HepG2 (cell line): ENCODE results near the gene HNRNPM. TPM values are rescaled to one million over a fixed set of nuclear protein-coding genes. Genes with fewer than 3 reads are reported as not detected.

Experiments
- ATF7-NPFF ChIP-seq: sonication (generic); formaldehyde crosslinking; IDR thresholded peaks from 2 replicates; pipeline ENCODE4 v1.8.1; 2023; ENCODE audit warnings: mild to moderate bottlenecking, low read depth, missing genetic modification reagents, moderate library complexity
- MED13 ChIP-seq: sonication (generic); formaldehyde crosslinking; IDR thresholded peaks from 2 replicates; pipeline ENCODE4 v1.5.0; 2020; ENCODE audit warnings: missing genetic modification reagents
- NBN ChIP-seq: fragments of 450-650 bp; conservative IDR thresholded peaks from 2 replicates; pipeline ENCODE4 v1.6.1; 2017
- NR2C2 ChIP-seq: sonication (generic); formaldehyde crosslinking; IDR thresholded peaks from 2 replicates; pipeline ENCODE4 v1.4.0; 2020; ENCODE audit warnings: missing genetic modification reagents, mild to moderate bottlenecking, moderate library complexity, borderline replicate concordance
- TAF15 ChIP-seq: fragments of 200-400 bp; formaldehyde crosslinking; IDR thresholded peaks from one replicate; pipeline ENCODE4 v1.6.1; 2018; ENCODE audit warnings: mild to moderate bottlenecking, low read depth, low read length; ENCODE audit not compliant: poor library complexity, severe bottlenecking
- ZNF430 ChIP-seq: sonication (generic); formaldehyde crosslinking; IDR thresholded peaks from 2 replicates; pipeline ENCODE4 v1.9.0; 2021; ENCODE audit warnings: mild to moderate bottlenecking, missing genetic modification reagents
- ZNF556 ChIP-seq: sonication (generic); formaldehyde crosslinking; IDR thresholded peaks from 2 replicates; pipeline ENCODE4 v1.4.0; 2020; ENCODE audit warnings: mild to moderate bottlenecking, missing genetic modification reagents, borderline replicate concordance
- ZNF557 ChIP-seq: sonication (generic); formaldehyde crosslinking; IDR thresholded peaks from 2 replicates; pipeline ENCODE4 v1.4.0; 2020; ENCODE audit warnings: missing genetic modification reagents
- ZNF589 ChIP-seq: sonication (generic); formaldehyde crosslinking; conservative IDR thresholded peaks from 2 replicates; pipeline ENCODE4 v1.8.0; 2022; ENCODE audit warnings: mild to moderate bottlenecking, moderate library complexity, missing genetic modification reagents
- ZNF776 ChIP-seq: sonication (generic); formaldehyde crosslinking; IDR thresholded peaks from 2 replicates; pipeline ENCODE4 v1.4.0; 2020; ENCODE audit warnings: mild to moderate bottlenecking, missing genetic modification reagents
- ZNF788 ChIP-seq: sonication (generic); formaldehyde crosslinking; IDR thresholded peaks from 2 replicates; pipeline ENCODE4 v1.5.0; 2020; ENCODE audit warnings: mild to moderate bottlenecking, missing genetic modification reagents, borderline replicate concordance
- ZNF816 ChIP-seq: sonication (generic); formaldehyde crosslinking; IDR thresholded peaks from 2 replicates; pipeline ENCODE4 v1.8.0; 2022; ENCODE audit warnings: missing genetic modification reagents, mild to moderate bottlenecking, borderline replicate concordance
- polyA plus RNA-seq, 8 experiments: library from polyadenylated mRNA; depleted of rRNA in 3 of 8; stranded (reverse) in 7 of 8; unstranded in 1 of 8; fragments of >200 nt; fragmentation: Illumina TruSeq in 4 of 8; extraction: Trizol in 4 of 8; gene quantifications; 2 replicates each; pipeline versions ENCODE4 v1.2.1 to v1.2.3, GENCODE V29; 2011 to 2016; ENCODE audit warnings: low read depth in 4 of 8, missing spikeins in 1 of 8, mixed read lengths in 1 of 8; ENCODE audit not compliant: insufficient read depth in 1 of 8
- total RNA-seq, 5 experiments: library from RNA; depleted of rRNA; stranded (reverse); fragments of >200 nt; fragmentation: Illumina TruSeq; extraction: Trizol; gene quantifications; 2 replicates each; pipeline ENCODE4 v1.2.3, GENCODE V29; 2016; ENCODE audit warnings: low read depth in 1 of 5
- TF ChIP-seq, protein P1 (sequence below): sonication (generic); formaldehyde crosslinking; IDR thresholded peaks from 2 replicates; pipeline ENCODE4 v1.5.1; 2020; ENCODE audit warnings: missing genetic modification reagents, mild to moderate bottlenecking, borderline replicate concordance
- TF ChIP-seq, protein P2 (sequence below): sonication (generic); formaldehyde crosslinking; IDR thresholded peaks from 2 replicates; pipeline ENCODE4 v1.8.1; 2023; ENCODE audit warnings: missing genetic modification reagents, mild to moderate bottlenecking, borderline replicate concordance
- TF ChIP-seq, protein P3 (sequence below): sonication (generic); formaldehyde crosslinking; IDR thresholded peaks from 2 replicates; pipeline ENCODE4 v1.5.0; 2020; ENCODE audit warnings: missing genetic modification reagents
- TF ChIP-seq, protein P4 (sequence below): sonication (generic); formaldehyde crosslinking; IDR thresholded peaks from 2 replicates; pipeline ENCODE4 v1.4.0; 2020; ENCODE audit warnings: missing genetic modification reagents

Gene HNRNPM
- total and polyA plus RNA-seq, 2 of the 13 experiments (the other 11 are each of a cell fraction or from before 2014, with no cell fraction given), result 56.7 to 102 TPM

DNA sequence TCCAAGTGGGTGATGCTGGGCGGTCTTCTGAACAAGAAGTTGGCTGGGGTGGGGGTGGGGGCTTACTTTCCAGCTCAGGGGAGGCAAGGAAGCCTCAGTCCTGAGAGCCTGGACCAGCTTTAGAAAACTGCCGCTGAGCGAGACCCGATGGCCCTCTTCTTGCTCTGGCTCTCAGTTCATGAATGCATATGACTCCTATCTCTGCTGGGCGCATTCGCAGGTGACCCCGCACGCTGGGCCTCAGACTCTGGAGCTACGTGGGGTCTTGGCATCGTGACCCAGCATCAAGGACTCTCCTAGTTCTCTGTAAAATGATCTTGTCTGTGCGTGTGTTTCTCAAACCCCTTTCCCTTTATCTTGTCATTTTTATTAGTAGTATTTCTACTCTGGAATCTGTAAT lies 37.9 kb downstream of the HNRNPM start (continued):
- TF ChIP-seq, protein P1, sequence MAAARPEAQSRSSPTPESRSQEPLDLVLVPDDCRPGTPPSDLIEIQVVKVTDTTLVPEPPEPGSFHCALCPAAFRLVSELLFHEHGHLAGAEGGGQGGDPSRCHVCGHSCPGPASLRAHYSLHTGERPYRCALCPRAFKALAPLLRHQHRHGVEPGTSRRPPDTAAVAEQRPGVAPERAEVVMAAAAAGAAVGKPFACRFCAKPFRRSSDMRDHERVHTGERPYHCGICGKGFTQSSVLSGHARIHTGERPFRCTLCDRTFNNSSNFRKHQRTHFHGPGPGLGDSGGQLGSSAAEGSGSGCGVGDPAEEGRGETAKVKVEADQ, result no peak
- no peak for TF ChIP-seq TAF15
- no peak for TF ChIP-seq ZNF556 (CRISPR knock-in tag)
- TF ChIP-seq ZNF816, result no peak
- TF ChIP-seq, protein P2, sequence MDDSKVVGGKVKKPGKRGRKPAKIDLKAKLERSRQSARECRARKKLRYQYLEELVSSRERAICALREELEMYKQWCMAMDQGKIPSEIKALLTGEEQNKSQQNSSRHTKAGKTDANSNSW (CRISPR knock-in tag), result no peak
- TF ChIP-seq NR2C2 (CRISPR knock-in tag), result no peak
- TF ChIP-seq NBN, result no peak
- TF ChIP-seq ATF7-NPFF (CRISPR knock-in tag), result no peak
- no peak for TF ChIP-seq ZNF788 (CRISPR knock-in tag)
- no peak for TF ChIP-seq MED13
- TF ChIP-seq, protein P3, sequence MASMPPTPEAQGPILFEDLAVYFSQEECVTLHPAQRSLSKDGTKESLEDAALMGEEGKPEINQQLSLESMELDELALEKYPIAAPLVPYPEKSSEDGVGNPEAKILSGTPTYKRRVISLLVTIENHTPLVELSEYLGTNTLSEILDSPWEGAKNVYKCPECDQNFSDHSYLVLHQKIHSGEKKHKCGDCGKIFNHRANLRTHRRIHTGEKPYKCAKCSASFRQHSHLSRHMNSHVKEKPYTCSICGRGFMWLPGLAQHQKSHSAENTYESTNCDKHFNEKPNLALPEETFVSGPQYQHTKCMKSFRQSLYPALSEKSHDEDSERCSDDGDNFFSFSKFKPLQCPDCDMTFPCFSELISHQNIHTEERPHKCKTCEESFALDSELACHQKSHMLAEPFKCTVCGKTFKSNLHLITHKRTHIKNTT (CRISPR knock-in tag), result no peak
- TF ChIP-seq, protein P4, sequence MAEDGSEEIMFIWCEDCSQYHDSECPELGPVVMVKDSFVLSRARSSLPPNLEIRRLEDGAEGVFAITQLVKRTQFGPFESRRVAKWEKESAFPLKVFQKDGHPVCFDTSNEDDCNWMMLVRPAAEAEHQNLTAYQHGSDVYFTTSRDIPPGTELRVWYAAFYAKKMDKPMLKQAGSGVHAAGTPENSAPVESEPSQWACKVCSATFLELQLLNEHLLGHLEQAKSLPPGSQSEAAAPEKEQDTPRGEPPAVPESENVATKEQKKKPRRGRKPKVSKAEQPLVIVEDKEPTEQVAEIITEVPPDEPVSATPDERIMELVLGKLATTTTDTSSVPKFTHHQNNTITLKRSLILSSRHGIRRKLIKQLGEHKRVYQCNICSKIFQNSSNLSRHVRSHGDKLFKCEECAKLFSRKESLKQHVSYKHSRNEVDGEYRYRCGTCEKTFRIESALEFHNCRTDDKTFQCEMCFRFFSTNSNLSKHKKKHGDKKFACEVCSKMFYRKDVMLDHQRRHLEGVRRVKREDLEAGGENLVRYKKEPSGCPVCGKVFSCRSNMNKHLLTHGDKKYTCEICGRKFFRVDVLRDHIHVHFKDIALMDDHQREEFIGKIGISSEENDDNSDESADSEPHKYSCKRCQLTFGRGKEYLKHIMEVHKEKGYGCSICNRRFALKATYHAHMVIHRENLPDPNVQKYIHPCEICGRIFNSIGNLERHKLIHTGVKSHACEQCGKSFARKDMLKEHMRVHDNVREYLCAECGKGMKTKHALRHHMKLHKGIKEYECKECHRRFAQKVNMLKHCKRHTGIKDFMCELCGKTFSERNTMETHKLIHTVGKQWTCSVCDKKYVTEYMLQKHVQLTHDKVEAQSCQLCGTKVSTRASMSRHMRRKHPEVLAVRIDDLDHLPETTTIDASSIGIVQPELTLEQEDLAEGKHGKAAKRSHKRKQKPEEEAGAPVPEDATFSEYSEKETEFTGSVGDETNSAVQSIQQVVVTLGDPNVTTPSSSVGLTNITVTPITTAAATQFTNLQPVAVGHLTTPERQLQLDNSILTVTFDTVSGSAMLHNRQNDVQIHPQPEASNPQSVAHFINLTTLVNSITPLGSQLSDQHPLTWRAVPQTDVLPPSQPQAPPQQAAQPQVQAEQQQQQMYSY (CRISPR knock-in tag), result no peak
- no peak for TF ChIP-seq ZNF557
- TF ChIP-seq ZNF430, result no peak
- no peak for TF ChIP-seq ZNF776 (CRISPR knock-in tag)
- no peak for TF ChIP-seq ZNF589
